T-cell (primary cell): ENCODE measurements around the gene IL1RAP. TPM values are rescaled to one million over a fixed set of nuclear protein-coding genes. Genes with fewer than 3 reads are reported as not detected.

ENCODE experiments used
- ATAC-seq, 4 experiments: fragments of 200-7000 bp in 3 of 4; fragments of 150-1000 bp in 1 of 4; cut with Tn5 transposase; replicated peaks in 1 of 4; 1 replicate in 3 of 4; 2 replicates in 1 of 4; pipeline ENCODE4 v1.10.0; 2021; ENCODE audit warnings: moderate library complexity in 3 of 4, mild to moderate bottlenecking in 2 of 4, moderate number of reproducible peaks in 1 of 4
- CTCF ChIA-PET, 2 donors: fragments of 300-600 bp; sonication (Branson Sonifier 250); formaldehyde crosslinking; loops; one replicate each; lab custom pipeline; 2022; ENCODE audit warnings: antibody characterized with exemption in 2 of 2; lab: Charles Lee
- POLR2A ChIA-PET, 2 donors: fragments of 300-600 bp; sonication (Branson Sonifier 250); formaldehyde crosslinking; loops; one replicate each; lab custom pipeline; 2022; ENCODE audit warnings: antibody characterized with exemption in 2 of 2; lab: Charles Lee
- DNase-seq, 35 experiments: peaks; one replicate each; pipeline versions ENCODE4 v3.0.0 to v3.0.0-alpha.2; 2013 to 2023
- H3K27ac ChIP-seq: one replicate; pipeline ENCODE4 v1.5.1; 2013; ENCODE audit warnings: low read length
- H3K27me3 ChIP-seq, 2 experiments: replicated peaks in 1 of 2; 1 replicate in 1 of 2; 2 replicates in 1 of 2; pipeline versions ENCODE4 v1.6.1 to v1.7.0; 2013; ENCODE audit warnings: low read length in 1 of 2, mixed read lengths in 1 of 2; ENCODE audit not compliant: control insufficient read depth in 2 of 2, insufficient read depth in 2 of 2; ENCODE audit errors: extremely low read depth in 1 of 2
- H3K36me3 ChIP-seq, 2 donors: 1 replicate in 1 of 2; 2 replicates in 1 of 2; pipeline versions ENCODE4 v1.6.1 to v1.7.0; 2013; ENCODE audit warnings: low read length in 1 of 2; ENCODE audit not compliant: control insufficient read depth in 2 of 2, insufficient read depth in 1 of 2; ENCODE audit errors: extremely low read depth in 1 of 2
- H3K4me1 ChIP-seq, 2 experiments: 1 replicate in 1 of 2; 2 replicates in 1 of 2; pipeline versions ENCODE4 v1.6.1 to v1.7.0; 2013; ENCODE audit warnings: low read length in 2 of 2, mixed read lengths in 1 of 2; ENCODE audit not compliant: insufficient read depth in 2 of 2, control insufficient read depth in 1 of 2; ENCODE audit errors: extremely low read depth in 1 of 2
- H3K4me3 ChIP-seq, 2 donors: 1 replicate in 1 of 2; 2 replicates in 1 of 2; pipeline versions ENCODE4 v1.5.1 to v1.7.0; 2013; ENCODE audit warnings: mild to moderate bottlenecking in 2 of 2, low read length in 1 of 2, moderate library complexity in 1 of 2; ENCODE audit not compliant: control insufficient read depth in 1 of 2; ENCODE audit errors: extremely low read depth in 1 of 2
- H3K9me3 ChIP-seq: 2 replicates; pipeline ENCODE4 v1.7.0; 2013
- H3K27ac Mint-ChIP-seq, 2 donors: one replicate each; pipeline ENCODE4 v1.8.0; 2020 to 2021; ENCODE audit warnings: mild to moderate bottlenecking in 2 of 2, mixed read lengths in 2 of 2
- H3K27me3 Mint-ChIP-seq, 2 donors: one replicate each; pipeline ENCODE4 v1.8.0; 2021 to 2022; ENCODE audit warnings: mixed read lengths in 2 of 2
- H3K36me3 Mint-ChIP-seq: one replicate; pipeline ENCODE4 v1.8.0; 2021; ENCODE audit warnings: mixed read lengths
- H3K4me1 Mint-ChIP-seq, 3 donors: one replicate each; pipeline ENCODE4 v1.8.0; 2020 to 2022; ENCODE audit warnings: mixed read lengths in 3 of 3, mild to moderate bottlenecking in 1 of 3
- H3K4me3 Mint-ChIP-seq, 3 donors: one replicate each; pipeline ENCODE4 v1.8.0; 2020 to 2022; ENCODE audit warnings: mild to moderate bottlenecking in 3 of 3, mixed read lengths in 3 of 3, moderate library complexity in 3 of 3
- H3K9me3 Mint-ChIP-seq, 3 donors: one replicate each; pipeline ENCODE4 v1.8.0; 2020 to 2022; ENCODE audit warnings: mixed read lengths in 3 of 3
- WGBS: methylation state at CpG from one replicate; pipeline ENCODE4 v1.1.5; 2013; ENCODE audit warnings: missing lambda C conversion rate; ENCODE audit not compliant: insufficient coverage; 5-methylcytosine and 5-hydroxymethylcytosine counted together
- total RNA-seq, 35 experiments: library from RNA in 6 of 35; stranded (reverse) in 6 of 35; fragments of 120-200 nt in 1 of 35; gene quantifications; one replicate each; pipeline versions ENCODE4 v1.2.1 to v1.2.4 and lab custom pipeline; 2013 to 2026

IL1RAP gene
- total RNA-seq, 5 donors from 2014 or later (not counting 1 experiment from before 2014, with no cell fraction given), result 8.6 to 14.5 (median 9.9) TPM

DNA sequence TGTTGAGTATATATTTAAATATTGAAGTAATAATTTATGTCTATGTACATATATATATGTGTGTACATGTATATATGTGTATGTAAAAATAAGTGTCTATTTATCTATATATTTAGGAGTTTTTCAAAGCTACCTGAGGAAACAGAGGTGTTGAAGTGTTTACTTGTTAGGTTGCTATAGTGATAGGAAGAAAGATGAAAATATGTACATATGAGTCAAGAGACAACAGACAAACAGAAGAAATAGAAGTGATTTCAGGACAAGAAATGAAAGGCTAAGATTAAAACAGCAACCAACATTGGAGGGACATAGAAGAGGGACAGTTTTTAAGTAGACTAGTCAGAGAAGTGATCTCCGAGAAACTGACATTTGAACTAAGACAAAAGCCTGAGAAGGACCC, 11.1 kb downstream of the IL1RAP start:
- Histone ChIP-seq H3K36me3 (no peaks in the 10 kb centered on the region), H3K27ac (no peak overlapping the region), H3K9me3 (no peaks in the 10 kb centered on the region), H3K4me1 (no peaks in the 10 kb centered on the region), H3K4me3 (no peak overlapping the region), H3K27me3 (no peaks in the 10 kb centered on the region)
- Mint-ChIP-seq H3K4me1 (peaks cover 9 to 11% (median 9%) of the 10 kb centered on the region in 3 donors), H3K36me3 (peaks cover 17% of the 10 kb centered on the region), H3K27ac (no peak overlapping the region), H3K27me3 (no peaks in the 10 kb centered on the region), H3K4me3 (no peak overlapping the region), H3K9me3 (peaks cover 0 to 2% (median 0%) of the 10 kb centered on the region in 3 donors)
- ChIA-PET CTCF (interaction anchor here in 1 of 2 donors (2.2 kb wide), 1 partner anchor 11 kb away, joined by 7 read pairs; the partner anchor contains the start of gene IL1RAP), POLR2A (no interaction called here)
- WGBS, result 93% methylated on average over 1 of the region's 1 CpG
- no peak for DNase-seq
- no peak for ATAC-seq

DNA sequence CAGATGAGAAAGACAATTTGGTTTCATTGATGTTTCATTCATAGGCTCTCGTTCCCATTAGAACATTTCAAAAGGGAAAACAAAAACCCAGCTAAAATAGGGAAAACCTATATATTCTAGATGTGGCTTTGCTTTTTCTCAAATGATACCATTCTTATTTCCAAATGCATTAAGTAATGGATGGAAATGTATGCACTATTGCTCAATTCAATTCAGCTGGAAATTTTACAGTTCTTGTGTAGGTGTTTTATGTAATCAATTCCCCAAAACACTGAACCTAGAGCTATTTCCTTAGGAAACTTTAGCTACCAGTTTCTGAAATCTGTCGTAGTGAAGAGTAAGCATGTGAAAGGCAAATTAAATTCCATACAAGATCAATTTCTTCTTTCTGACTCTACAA, 11.7 kb downstream of the IL1RAP start:
- H3K27ac ChIP-seq, result no peak overlapping the region
- H3K4me3 ChIP-seq, result no peak overlapping the region
- ChIA-PET POLR2A (no interaction called here), CTCF (interaction anchor here in 1 of 2 donors (2.2 kb wide), 1 partner anchor 11 kb away, joined by 7 read pairs; the partner anchor contains the start of gene IL1RAP)
- no peaks in the 10 kb centered on the region for H3K9me3 ChIP-seq
- no peak for ATAC-seq
- no peaks in the 10 kb centered on the region for H3K4me1 ChIP-seq
- no peaks in the 10 kb centered on the region for H3K27me3 Mint-ChIP-seq
- no peaks in the 10 kb centered on the region for H3K36me3 ChIP-seq
- no peak for DNase-seq
- WGBS, result no CpG with 5 or more reads among the region's 2 CpGs
- H3K4me1 Mint-ChIP-seq, result peaks cover 6 to 9% (median 7%) of the 10 kb centered on the region in 3 donors
- H3K27ac Mint-ChIP-seq, result no peak overlapping the region
- no peaks in the 10 kb centered on the region for H3K27me3 ChIP-seq
- peaks cover 0 to 2% (median 0%) of the 10 kb centered on the region in 3 donors for H3K9me3 Mint-ChIP-seq
- no peak overlapping the region for H3K4me3 Mint-ChIP-seq
- H3K36me3 Mint-ChIP-seq, result peaks cover 20% of the 10 kb centered on the region

DNA sequence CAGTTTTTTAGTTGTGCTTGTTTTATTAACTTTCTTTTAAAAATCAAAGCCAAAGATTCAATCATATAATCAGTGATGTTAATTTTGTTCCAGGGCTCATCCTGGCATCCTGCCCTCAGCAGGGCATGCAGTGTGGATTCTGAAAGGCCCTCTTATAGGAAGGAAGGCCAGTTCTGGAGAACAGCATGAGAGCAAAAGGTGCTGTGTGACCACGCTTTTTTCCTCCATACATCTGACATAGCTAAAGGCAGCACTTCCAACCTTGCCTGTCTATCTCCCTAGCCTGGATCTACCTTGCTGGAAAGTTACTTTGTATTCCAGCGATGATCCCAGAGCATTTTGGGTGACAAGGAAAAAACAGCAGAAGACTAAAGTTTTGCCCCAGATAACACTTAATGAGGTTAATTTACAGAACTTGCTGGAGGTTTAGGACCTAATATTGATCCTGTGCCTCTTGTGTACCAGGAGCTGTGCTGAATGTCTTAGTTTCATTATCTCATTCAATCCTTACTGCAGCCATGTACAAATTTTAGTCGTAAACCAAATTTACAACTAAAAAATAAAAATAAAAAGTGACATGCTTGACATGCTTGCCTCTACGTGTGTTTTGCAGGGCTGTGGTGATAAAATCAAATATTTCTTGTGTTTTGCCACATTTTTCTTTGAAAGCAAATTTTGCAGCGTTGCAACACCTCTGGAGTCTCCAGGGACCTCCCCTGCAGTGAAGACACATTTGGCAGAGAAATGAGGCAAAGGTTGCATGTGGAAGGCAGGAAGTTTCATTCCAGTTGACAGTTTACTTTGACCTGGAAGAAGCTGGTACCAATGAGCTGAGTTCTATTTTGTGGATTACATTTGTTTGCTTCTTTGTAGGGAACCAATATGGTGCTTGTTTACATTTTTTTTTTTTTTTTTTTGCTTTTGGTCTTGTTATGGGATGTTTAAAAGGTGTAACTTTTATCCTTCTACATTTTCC, 13.2 kb downstream of the IL1RAP start:
- ChIA-PET POLR2A (no interaction called here), CTCF (no interaction called here)
- 92% methylated on average over 3 of the region's 5 CpGs for WGBS
- no peak overlapping the region for H3K27ac Mint-ChIP-seq
- Histone ChIP-seq H3K4me3 (no peak overlapping the region), H3K36me3 (no peaks in the 10 kb centered on the region), H3K9me3 (no peaks in the 10 kb centered on the region), H3K27me3 (no peaks in the 10 kb centered on the region), H3K27ac (no peak overlapping the region), H3K4me1 (no peaks in the 10 kb centered on the region)
- ATAC-seq (no peak), DNase-seq (no peak)
- peaks cover 7 to 9% (median 7%) of the 10 kb centered on the region in 3 donors for H3K4me1 Mint-ChIP-seq
- peaks cover 29% of the 10 kb centered on the region for H3K36me3 Mint-ChIP-seq
- no peaks in the 10 kb centered on the region for H3K27me3 Mint-ChIP-seq
- H3K9me3 Mint-ChIP-seq, result peaks cover 0 to 2% (median 0%) of the 10 kb centered on the region in 3 donors
- no peak overlapping the region for H3K4me3 Mint-ChIP-seq

DNA sequence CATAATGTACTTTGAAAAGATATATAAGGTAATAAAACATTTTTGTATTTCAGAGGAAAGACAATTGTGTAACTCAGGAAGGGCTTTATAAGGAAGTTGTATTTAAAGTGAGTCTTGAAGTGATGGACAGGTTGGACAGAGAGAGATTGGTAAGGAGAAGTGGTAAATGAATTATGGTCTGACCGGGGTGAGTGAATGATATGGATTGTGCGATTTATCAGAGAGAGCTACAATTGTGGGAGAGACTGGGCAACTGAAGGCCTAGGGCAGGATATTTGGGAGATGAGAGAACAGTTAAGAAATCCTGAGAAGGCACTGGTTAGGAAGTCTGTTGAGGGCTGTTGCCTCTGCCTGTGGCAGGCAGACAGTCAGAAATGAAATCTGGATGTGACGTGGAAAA, 14.8 kb downstream of the IL1RAP start:
- H3K4me3 Mint-ChIP-seq, result no peak overlapping the region
- H3K36me3 Mint-ChIP-seq, result peaks cover 37% of the 10 kb centered on the region
- H3K4me1 Mint-ChIP-seq, result peaks cover 7 to 11% (median 9%) of the 10 kb centered on the region in 3 donors
- DNase-seq (no peak), ATAC-seq (no peak)
- H3K27me3 Mint-ChIP-seq, result no peaks in the 10 kb centered on the region
- no peaks in the 10 kb centered on the region for H3K9me3 Mint-ChIP-seq
- Histone ChIP-seq H3K9me3 (no peaks in the 10 kb centered on the region), H3K27ac (no peak overlapping the region), H3K27me3 (no peaks in the 10 kb centered on the region), H3K4me3 (no peak overlapping the region), H3K36me3 (no peaks in the 10 kb centered on the region), H3K4me1 (no peaks in the 10 kb centered on the region)
- CTCF ChIA-PET, result no interaction called here
- POLR2A ChIA-PET, result no interaction called here
- H3K27ac Mint-ChIP-seq, result no peak overlapping the region
- WGBS, result 91% methylated on average over 3 of the region's 3 CpGs

DNA sequence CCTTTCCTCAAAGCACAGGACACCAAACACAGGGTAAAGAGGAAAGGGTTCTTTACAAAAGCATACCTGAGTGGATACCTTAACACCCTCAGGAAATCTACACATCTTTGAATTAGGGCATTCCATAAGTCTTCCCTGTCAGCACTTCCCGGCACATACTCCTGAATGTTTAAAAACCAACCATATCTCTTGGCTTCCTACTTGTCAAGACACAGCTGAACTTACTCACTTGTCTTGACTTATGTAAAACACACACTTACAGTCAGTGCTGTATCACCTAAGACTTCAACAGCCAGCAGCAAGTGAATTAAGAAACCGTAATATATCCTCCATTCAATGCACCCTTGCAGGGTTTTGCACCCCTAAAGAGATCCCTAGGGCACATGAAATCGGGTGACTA, 17.5 kb downstream of the IL1RAP start:
- Mint-ChIP-seq H3K27ac (no peak overlapping the region), H3K4me3 (no peak overlapping the region), H3K9me3 (no peaks in the 10 kb centered on the region), H3K27me3 (no peaks in the 10 kb centered on the region), H3K4me1 (peaks cover 0 to 16% (median 11%) of the 10 kb centered on the region in 3 donors), H3K36me3 (peaks cover 49% of the 10 kb centered on the region)
- DNase-seq (no peak), ATAC-seq (no peak)
- ChIA-PET CTCF (no interaction called here), POLR2A (no interaction called here)
- Histone ChIP-seq H3K4me1 (no peaks in the 10 kb centered on the region), H3K4me3 (no peak overlapping the region), H3K36me3 (no peaks in the 10 kb centered on the region), H3K27me3 (no peaks in the 10 kb centered on the region), H3K27ac (no peak overlapping the region), H3K9me3 (no peaks in the 10 kb centered on the region)
- WGBS, result 92% methylated on average over 1 of the region's 3 CpGs

DNA sequence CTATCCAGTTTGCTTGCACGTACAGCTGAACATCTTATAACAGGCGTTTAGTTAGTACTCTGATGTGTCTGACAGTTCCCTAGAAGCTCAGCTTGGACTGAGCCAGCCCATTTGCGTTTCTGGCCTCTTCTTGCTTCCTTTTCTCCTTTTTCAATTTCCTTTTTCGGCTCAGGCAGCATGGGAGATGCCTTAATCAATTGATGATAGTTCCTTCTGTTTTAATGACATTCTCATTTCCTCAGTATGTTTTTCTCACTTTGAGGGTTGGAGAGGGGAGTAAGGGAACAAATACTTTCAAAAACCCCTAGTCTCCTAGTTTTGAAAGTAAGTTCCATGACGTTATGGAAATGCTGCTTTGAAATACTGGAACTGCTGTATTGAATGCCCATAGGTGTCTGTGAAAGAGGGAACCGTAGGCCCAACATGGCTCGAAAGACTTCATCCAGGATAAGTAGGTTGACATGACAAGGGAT, 18.9 kb downstream of the IL1RAP start:
- no peaks in the 10 kb centered on the region for H3K9me3 Mint-ChIP-seq
- no peaks in the 10 kb centered on the region for H3K27me3 Mint-ChIP-seq
- 98% methylated on average over 3 of the region's 7 CpGs for WGBS
- CTCF ChIA-PET, result no interaction called here
- Histone ChIP-seq H3K36me3 (no peaks in the 10 kb centered on the region), H3K27me3 (no peaks in the 10 kb centered on the region), H3K9me3 (no peaks in the 10 kb centered on the region), H3K27ac (no peak overlapping the region), H3K4me3 (no peak overlapping the region), H3K4me1 (peaks cover 0 to under 1% of the 10 kb centered on the region in 2 experiments)
- DNase-seq (no peak), ATAC-seq (no peak)
- POLR2A ChIA-PET, result no interaction called here
- peaks cover 7 to 22% (median 17%) of the 10 kb centered on the region in 3 donors for H3K4me1 Mint-ChIP-seq
- H3K36me3 Mint-ChIP-seq, result peaks cover 49% of the 10 kb centered on the region
- H3K27ac Mint-ChIP-seq, result no peak overlapping the region
- no peak overlapping the region for H3K4me3 Mint-ChIP-seq
